ENCODE data around the gene PSMF1. TPM values are rescaled to one million over a fixed set of nuclear protein-coding genes. Genes with fewer than 3 reads are reported as not detected.

PSMF1 gene
- total RNA-seq, 2 donors from 2014 or later, result 32.9 to 53.1 TPM

DNA sequence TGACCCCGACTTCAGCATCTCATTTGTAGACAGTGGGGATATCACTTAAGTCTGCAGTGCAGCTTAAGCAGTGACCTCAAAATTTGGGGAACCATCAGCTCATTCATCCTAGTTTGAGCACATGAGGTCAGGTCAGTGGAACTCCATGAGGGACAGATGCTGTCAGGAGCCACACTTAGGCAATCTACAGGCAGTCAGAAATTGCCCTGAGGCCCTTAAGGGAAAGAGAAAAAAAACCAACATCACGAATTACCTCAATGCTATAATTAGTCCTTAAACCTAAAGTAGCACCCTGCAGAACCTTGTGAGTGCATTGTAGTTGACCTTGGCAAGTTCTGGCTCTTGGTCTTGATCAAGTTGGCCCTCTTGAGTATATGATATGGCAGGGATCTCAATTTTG, 45.3 kb downstream of the PSMF1 start:
- ATAC-seq (no peak), DNase-seq (no peak)
- peaks cover 0 to 47% of the 10 kb centered on the region in 2 donors for H3K36me3 ChIP-seq (replicated peaks in 1 of 2; ENCODE audit: insufficient read depth in 1 of 2, low read depth in 2 of 2)
- H3K27me3 ChIP-seq, result no peaks in the 10 kb centered on the region
- intact Hi-C loops (cut with DNase I), result no loop called here
- no peaks in the 10 kb centered on the region for H3K9me3 ChIP-seq
- H3K4me3 ChIP-seq, result no peak overlapping the region
- peaks cover 10% of the 10 kb centered on the region for H3K4me1 ChIP-seq
- H3K27ac ChIP-seq, result no peak overlapping the region
- TF ChIP-seq POLR2A (IDR thresholded peaks at IDR 0.05), result no peak
- TF ChIP-seq, protein P1, sequence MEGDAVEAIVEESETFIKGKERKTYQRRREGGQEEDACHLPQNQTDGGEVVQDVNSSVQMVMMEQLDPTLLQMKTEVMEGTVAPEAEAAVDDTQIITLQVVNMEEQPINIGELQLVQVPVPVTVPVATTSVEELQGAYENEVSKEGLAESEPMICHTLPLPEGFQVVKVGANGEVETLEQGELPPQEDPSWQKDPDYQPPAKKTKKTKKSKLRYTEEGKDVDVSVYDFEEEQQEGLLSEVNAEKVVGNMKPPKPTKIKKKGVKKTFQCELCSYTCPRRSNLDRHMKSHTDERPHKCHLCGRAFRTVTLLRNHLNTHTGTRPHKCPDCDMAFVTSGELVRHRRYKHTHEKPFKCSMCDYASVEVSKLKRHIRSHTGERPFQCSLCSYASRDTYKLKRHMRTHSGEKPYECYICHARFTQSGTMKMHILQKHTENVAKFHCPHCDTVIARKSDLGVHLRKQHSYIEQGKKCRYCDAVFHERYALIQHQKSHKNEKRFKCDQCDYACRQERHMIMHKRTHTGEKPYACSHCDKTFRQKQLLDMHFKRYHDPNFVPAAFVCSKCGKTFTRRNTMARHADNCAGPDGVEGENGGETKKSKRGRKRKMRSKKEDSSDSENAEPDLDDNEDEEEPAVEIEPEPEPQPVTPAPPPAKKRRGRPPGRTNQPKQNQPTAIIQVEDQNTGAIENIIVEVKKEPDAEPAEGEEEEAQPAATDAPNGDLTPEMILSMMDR (IDR thresholded peaks at IDR 0.05), result no peak
- WGBS, 2 donors, result 69 to 85% methylated on average over 2 of the region's 2 CpGs

DNA sequence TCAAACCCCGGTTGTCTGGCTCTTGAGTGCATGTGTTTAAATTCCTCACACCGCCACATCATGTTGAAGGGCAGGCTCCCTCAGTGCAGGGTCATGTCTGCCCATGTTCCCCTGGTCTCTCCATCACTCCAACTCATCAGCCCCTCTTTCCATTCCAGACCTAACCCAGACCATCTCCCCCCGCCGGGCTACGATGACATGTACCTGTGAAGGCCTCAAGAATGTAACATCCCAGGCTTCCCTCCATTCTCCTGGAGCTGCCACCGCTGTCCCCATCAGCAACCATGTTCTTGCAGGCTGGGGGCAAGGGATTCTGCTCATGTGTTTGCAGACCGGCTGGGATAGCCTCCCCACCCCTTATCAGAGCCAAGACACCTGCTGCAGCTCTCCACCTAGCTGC, 46.5 kb downstream of the PSMF1 start:
- intact Hi-C loops (cut with DNase I), result no loop called here
- Histone ChIP-seq H3K36me3 (replicated peaks in 1 of 2; ENCODE audit: insufficient read depth in 1 of 2, low read depth in 2 of 2) (peaks cover 0 to 49% of the 10 kb centered on the region in 2 donors), H3K4me1 (peaks cover 10% of the 10 kb centered on the region), H3K9me3 (no peaks in the 10 kb centered on the region), H3K27me3 (no peaks in the 10 kb centered on the region), H3K4me3 (no peak overlapping the region), H3K27ac (no peak overlapping the region)
- no peak for TF ChIP-seq POLR2A (IDR thresholded peaks at IDR 0.05)
- TF ChIP-seq, protein P1 (IDR thresholded peaks at IDR 0.05), result no peak
- 96 to 99% methylated on average over 7 of the region's 7 CpGs for WGBS, 2 donors
- no peak for DNase-seq
- ATAC-seq, result no peak

DNA sequence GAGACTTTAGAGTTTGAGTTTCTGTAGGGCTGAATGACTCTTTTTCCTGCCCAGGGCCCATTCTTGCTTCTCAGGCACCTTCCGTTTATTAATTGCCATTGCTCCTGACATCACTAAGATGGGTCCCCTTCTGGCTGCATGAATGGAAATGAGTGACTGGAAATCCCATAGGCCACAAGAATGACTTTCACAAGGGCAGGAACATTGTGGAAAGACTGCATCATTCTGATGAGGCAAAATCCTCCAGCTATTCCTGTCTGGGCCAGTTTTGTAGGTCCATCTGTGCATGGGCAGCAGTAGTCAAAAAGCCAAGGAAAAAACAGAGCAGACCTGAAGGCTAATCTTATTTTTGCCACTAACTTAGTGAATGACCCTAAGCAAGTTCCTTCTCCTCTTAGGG, 47.1 kb downstream of the PSMF1 start:
- Histone ChIP-seq H3K36me3 (replicated peaks in 1 of 2; ENCODE audit: insufficient read depth in 1 of 2, low read depth in 2 of 2) (peaks cover 0 to 50% of the 10 kb centered on the region in 2 donors), H3K27me3 (no peaks in the 10 kb centered on the region), H3K9me3 (no peaks in the 10 kb centered on the region), H3K4me1 (peaks cover 10% of the 10 kb centered on the region), H3K4me3 (no peak overlapping the region), H3K27ac (no peak overlapping the region)
- TF ChIP-seq, protein P1 (IDR thresholded peaks at IDR 0.05), result no peak
- no peak for TF ChIP-seq POLR2A (IDR thresholded peaks at IDR 0.05)
- ATAC-seq (no peak), DNase-seq (no peak)
- intact Hi-C loops (cut with DNase I), result no loop called here
- WGBS, 2 donors, result 95 to 100% methylated on average over 1 of the region's 1 CpG

DNA sequence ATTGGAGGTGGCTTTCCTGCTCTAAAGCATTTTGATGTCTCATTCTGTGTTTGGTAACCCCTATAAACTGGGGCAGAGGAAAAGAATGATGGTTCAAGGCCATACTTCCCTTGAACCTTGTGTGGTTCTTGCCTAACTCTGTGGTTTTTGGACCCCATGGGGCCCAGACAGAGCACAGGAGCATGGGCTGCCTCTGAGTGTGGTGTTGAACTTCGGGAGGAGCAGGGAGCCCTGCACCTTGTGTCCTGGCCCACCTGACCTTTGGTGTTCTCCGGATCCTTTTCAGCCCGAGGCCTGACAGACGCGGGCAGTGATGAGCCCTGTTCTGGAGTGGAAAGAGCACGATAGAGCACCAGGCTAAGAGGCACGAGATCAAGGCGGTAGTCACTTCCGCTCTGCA, 47.5 kb downstream of the PSMF1 start:
- no peak overlapping the region for H3K4me3 ChIP-seq
- 86 to 97% methylated on average over 9 of the region's 9 CpGs for WGBS, 2 donors
- H3K9me3 ChIP-seq, result no peaks in the 10 kb centered on the region
- peaks cover 0 to 45% of the 10 kb centered on the region in 2 donors for H3K36me3 ChIP-seq (replicated peaks in 1 of 2; ENCODE audit: insufficient read depth in 1 of 2, low read depth in 2 of 2)
- no peak overlapping the region for H3K27ac ChIP-seq
- DNase-seq (no peak), ATAC-seq (no peak)
- TF ChIP-seq POLR2A (IDR thresholded peaks at IDR 0.05), result no peak
- TF ChIP-seq, protein P1 (IDR thresholded peaks at IDR 0.05), result no peak
- intact Hi-C loops (cut with DNase I), result no loop called here
- no peaks in the 10 kb centered on the region for H3K27me3 ChIP-seq
- peaks cover 10% of the 10 kb centered on the region for H3K4me1 ChIP-seq

DNA sequence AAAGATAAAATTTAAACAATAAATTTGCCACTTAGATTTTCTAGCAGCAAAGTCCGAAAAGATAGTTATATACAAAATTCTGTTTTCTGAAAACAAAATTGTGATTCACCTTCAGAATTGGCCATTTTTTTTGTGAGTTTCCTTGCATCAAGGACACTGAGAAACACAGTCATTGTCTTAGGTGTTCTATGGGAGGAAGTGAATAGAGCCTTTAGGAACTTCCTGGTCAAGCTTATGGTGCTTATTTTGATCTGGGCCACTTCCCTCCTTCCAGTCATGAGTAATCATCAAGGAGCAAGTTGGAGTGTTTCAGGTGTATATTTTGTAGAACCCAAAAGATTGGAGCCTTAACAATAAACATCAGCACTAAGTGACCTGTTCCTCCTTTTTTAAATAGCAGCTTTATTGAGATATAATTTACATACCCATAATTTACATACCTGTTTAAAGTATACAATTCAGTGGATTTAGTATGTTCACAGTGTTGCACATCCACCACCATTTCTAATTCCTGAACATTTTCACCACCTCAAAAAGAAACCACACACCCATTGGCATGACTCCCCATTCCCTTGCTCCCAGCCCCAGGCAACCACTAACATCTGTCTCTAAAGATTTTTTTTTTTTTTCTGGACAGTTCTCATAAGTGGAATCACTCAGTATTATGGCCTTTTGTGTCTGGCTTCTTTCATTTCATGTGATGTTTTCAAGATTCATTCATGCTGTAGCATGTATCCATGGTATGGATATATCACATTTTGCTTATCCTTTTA, 48.7 kb downstream of the PSMF1 start:
- Histone ChIP-seq H3K27me3 (no peaks in the 10 kb centered on the region), H3K4me3 (no peak overlapping the region), H3K27ac (no peak overlapping the region), H3K36me3 (replicated peaks in 1 of 2; ENCODE audit: insufficient read depth in 1 of 2, low read depth in 2 of 2) (peaks cover 0 to 40% of the 10 kb centered on the region in 2 donors), H3K9me3 (no peaks in the 10 kb centered on the region), H3K4me1 (peaks cover under 1% of the 10 kb centered on the region)
- 92 to 95% methylated on average over 1 of the region's 1 CpG for WGBS, 2 donors
- ATAC-seq (no peak), DNase-seq (no peak)
- TF ChIP-seq, protein P1 (IDR thresholded peaks at IDR 0.05), result no peak
- no peak for TF ChIP-seq POLR2A (IDR thresholded peaks at IDR 0.05)
- intact Hi-C loops (cut with DNase I), result no loop called here
